MCF 10A (cell line): Measurements from ENCODE around the gene RIMS4. TPM values are rescaled to one million over a fixed set of nuclear protein-coding genes. Genes with fewer than 3 reads are reported as not detected.
A peak's percentile ranks its signal among the peaks of the same experiment; 100 is the strongest.

Source experiments
- BruUV-seq: library from RNA; stranded (reverse); fragments of 400-500 nt; replicated peaks from 2 replicates; lab custom pipeline; 2021; lab: Mats Ljungman, UMichigan
- CTCF ChIA-PET: fragments of 300-600 bp; sonication (Branson Sonifier 250); formaldehyde crosslinking; extraction: SDS; loops from one replicate; lab custom pipeline; 2021; ENCODE audit warnings: antibody characterized with exemption, inconsistent platforms; lab: Yijun Ruan, JAX
- POLR2A ChIA-PET: fragments of 300-600, 350-650 bp; sonication (Branson Sonifier 250); formaldehyde crosslinking; extraction: SDS; loops from one replicate; lab custom pipeline; 2020; ENCODE audit warnings: antibody characterized with exemption, inconsistent platforms; lab: Yijun Ruan, JAX
- DNase-seq: peaks from one replicate; pipeline ENCODE4 v3.0.0-alpha.2; 2018; ENCODE audit not compliant: unreplicated experiment
- H3K27ac Mint-ChIP-seq: one replicate; pipeline ENCODE4 v1.8.0; 2022; ENCODE audit warnings: mild to moderate bottlenecking, low read depth, mixed read lengths; ENCODE audit not compliant: unreplicated experiment
- H3K27me3 Mint-ChIP-seq: one replicate; pipeline ENCODE4 v1.8.0; 2022; ENCODE audit warnings: mixed read lengths; ENCODE audit not compliant: insufficient read depth, unreplicated experiment
- H3K36me3 Mint-ChIP-seq: one replicate; pipeline ENCODE4 v1.8.0; 2022; ENCODE audit warnings: mild to moderate bottlenecking, moderate library complexity, mixed read lengths; ENCODE audit not compliant: insufficient read depth, unreplicated experiment
- H3K4me1 Mint-ChIP-seq: one replicate; pipeline ENCODE4 v1.8.0; 2022; ENCODE audit warnings: mixed read lengths; ENCODE audit not compliant: insufficient read depth, unreplicated experiment
- H3K4me3 Mint-ChIP-seq: one replicate; pipeline ENCODE4 v1.8.0; 2022; ENCODE audit warnings: mild to moderate bottlenecking, moderate library complexity, mixed read lengths; ENCODE audit not compliant: unreplicated experiment
- H3K9me3 Mint-ChIP-seq: one replicate; pipeline ENCODE4 v1.8.0; 2022; ENCODE audit warnings: mixed read lengths; ENCODE audit not compliant: unreplicated experiment
- intact Hi-C: fragments of 100-400 bp; cut with micrococcal nuclease; formaldehyde crosslinking; loops from 2 replicates; pipeline ENCODE4 v1.14.1; 2022
- total RNA-seq: library from RNA; stranded (reverse); gene quantifications from 2 replicates; pipeline ENCODE4 v1.2.3, GENCODE V29; 2022
- TF ChIP-seq, protein P1 (sequence below): fragments of 200-600 bp; IDR thresholded peaks from one replicate; pipeline ENCODE4 v1.8.0; 2022; ENCODE audit warnings: antibody characterized with exemption, mild to moderate bottlenecking; ENCODE audit not compliant: unreplicated experiment

Gene RIMS4
- total RNA-seq, 1 experiment from 2014 or later, result not detected

DNA sequence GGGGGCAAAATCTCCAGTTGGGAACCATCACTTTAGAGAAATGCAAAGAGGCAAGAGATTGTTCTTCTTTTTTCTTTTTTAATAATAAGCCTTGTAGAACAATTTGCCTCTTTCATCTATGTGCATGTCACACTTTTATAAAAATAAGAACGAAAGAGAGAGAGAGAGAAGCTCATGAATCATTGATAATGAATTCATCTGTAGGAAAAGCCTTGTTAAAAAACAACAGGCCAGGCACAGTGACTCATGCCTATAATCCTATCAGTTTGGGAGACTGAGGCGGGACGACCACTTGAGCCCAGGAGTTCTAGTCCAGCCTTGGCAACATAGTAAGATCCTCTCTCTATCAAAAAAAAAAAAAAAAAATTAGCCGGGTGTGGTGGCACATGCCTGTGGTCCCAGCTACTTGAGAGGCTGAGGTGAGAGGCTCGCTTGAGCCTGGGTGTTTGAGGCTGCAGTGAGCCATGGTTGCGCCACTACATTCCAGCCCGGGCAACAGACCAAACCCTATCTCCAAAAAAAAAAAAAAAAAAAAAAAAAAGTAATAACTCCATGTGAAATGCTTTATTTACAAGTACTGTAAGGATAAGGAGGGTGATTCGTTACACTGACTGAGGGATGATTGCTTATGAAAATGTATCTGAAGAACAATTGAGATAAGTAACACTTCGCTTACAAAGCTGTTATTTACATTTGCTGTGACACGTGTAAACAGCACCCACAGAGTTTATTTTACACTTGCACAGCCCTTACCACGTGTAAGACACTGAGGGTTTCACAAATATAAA lies 89.2 kb downstream of the RIMS4 start:
- intact Hi-C loops, result loop anchor here (1.0 kb wide), 1 partner anchor 8 kb away; no protein-coding TSS in a partner anchor
- H3K9me3 Mint-ChIP-seq, result no peaks in the 10 kb centered on the region
- peaks cover 22% of the 10 kb centered on the region for H3K36me3 Mint-ChIP-seq
- TF ChIP-seq, protein P1, sequence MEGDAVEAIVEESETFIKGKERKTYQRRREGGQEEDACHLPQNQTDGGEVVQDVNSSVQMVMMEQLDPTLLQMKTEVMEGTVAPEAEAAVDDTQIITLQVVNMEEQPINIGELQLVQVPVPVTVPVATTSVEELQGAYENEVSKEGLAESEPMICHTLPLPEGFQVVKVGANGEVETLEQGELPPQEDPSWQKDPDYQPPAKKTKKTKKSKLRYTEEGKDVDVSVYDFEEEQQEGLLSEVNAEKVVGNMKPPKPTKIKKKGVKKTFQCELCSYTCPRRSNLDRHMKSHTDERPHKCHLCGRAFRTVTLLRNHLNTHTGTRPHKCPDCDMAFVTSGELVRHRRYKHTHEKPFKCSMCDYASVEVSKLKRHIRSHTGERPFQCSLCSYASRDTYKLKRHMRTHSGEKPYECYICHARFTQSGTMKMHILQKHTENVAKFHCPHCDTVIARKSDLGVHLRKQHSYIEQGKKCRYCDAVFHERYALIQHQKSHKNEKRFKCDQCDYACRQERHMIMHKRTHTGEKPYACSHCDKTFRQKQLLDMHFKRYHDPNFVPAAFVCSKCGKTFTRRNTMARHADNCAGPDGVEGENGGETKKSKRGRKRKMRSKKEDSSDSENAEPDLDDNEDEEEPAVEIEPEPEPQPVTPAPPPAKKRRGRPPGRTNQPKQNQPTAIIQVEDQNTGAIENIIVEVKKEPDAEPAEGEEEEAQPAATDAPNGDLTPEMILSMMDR, result no peak
- peak; percentile 82 for DNase-seq
- peak overlapping the region; percentile 90 for H3K27ac Mint-ChIP-seq
- CTCF ChIA-PET, result interaction anchor here (0.6 to 4.7 kb wide), 6 partner anchors 9 to 111 kb away, joined by 3 to 36 read pairs (median 7); no protein-coding TSS in a partner anchor
- H3K27me3 Mint-ChIP-seq, result no peaks in the 10 kb centered on the region
- H3K4me3 Mint-ChIP-seq, result peak overlapping the region; percentile 35
- POLR2A ChIA-PET, result interaction anchor here (0.6 to 9.2 kb wide), 16 partner anchors 9 to 230 kb away, joined by 3 to 138 read pairs (median 4); partner anchors contain the start of gene YWHAB
- BruUV-seq, result no TSS peak
- H3K4me1 Mint-ChIP-seq, result peaks cover 37% of the 10 kb centered on the region

DNA sequence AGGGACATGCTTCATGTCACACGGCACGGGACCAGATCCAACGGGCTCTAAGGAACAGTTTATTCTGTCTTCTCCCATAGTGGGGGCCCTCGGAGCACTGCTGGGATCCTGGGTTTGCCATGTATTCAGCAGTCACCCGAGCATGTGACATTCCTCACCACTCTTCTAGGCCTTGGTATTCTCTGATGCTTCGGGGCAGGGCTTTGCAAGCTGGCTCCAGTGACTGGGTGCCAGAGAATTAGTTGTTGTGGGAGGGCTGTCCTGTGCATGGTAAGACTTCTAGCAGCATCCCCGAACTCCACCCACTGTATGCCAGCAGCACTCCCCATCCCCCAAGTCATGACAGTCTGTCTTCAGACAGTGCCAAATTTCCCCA lies 89.7 kb downstream of the RIMS4 start:
- ChIA-PET POLR2A (interaction anchor here (0.7 to 9.2 kb wide), 10 partner anchors 9 to 230 kb away, joined by 3 to 138 read pairs (median 5); no protein-coding TSS in a partner anchor), CTCF (interaction anchor here (0.6 to 4.7 kb wide), 3 partner anchors 12 to 110 kb away, joined by 6 to 36 read pairs (median 6); no protein-coding TSS in a partner anchor)
- Mint-ChIP-seq H3K36me3 (peaks cover 23% of the 10 kb centered on the region), H3K4me1 (peaks cover 42% of the 10 kb centered on the region), H3K27ac (peak overlapping the region; percentile 90), H3K27me3 (no peaks in the 10 kb centered on the region), H3K9me3 (no peaks in the 10 kb centered on the region), H3K4me3 (peak overlapping the region; percentile 35)
- TF ChIP-seq, protein P1, result no peak
- no TSS peak for BruUV-seq
- peak; percentile 81 for DNase-seq
- intact Hi-C loops, result no loop called here

DNA sequence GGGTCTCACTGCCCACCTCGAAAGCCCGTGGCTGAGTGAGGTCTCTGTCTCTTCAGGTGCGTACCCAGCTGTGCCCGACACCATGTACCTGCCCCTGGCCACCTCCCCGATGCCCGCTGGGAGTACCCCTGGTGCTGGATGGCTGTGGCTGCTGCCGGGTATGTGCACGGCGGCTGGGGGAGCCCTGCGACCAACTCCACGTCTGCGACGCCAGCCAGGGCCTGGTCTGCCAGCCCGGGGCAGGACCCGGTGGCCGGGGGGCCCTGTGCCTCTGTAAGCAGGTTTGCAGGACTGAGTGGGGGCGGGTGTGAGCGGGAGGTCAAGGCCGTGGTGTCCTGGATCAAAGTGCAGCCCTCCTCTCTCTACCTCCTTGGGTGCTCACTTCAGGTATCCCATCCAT lies 90.5 kb downstream of the RIMS4 start:
- peak overlapping the region; percentile 90 for H3K27ac Mint-ChIP-seq
- no peaks in the 10 kb centered on the region for H3K9me3 Mint-ChIP-seq
- no TSS peak for BruUV-seq
- peaks cover 44% of the 10 kb centered on the region for H3K4me1 Mint-ChIP-seq
- intact Hi-C loops, result no loop called here
- TF ChIP-seq, protein P1, result no peak
- peak overlapping the region; percentile 35 for H3K4me3 Mint-ChIP-seq
- ChIA-PET CTCF (interaction anchor here (1.6 to 6.6 kb wide), 4 partner anchors 13 to 35 kb away, joined by 5 to 78 read pairs (median 22); no protein-coding TSS in a partner anchor), POLR2A (interaction anchor here (0.6 to 9.2 kb wide), 5 partner anchors 8 to 240 kb away, joined by 3 to 138 read pairs (median 5); partner anchors contain the start of gene TOMM34)
- H3K36me3 Mint-ChIP-seq, result peaks cover 23% of the 10 kb centered on the region
- no peak for DNase-seq
- no peaks in the 10 kb centered on the region for H3K27me3 Mint-ChIP-seq

DNA sequence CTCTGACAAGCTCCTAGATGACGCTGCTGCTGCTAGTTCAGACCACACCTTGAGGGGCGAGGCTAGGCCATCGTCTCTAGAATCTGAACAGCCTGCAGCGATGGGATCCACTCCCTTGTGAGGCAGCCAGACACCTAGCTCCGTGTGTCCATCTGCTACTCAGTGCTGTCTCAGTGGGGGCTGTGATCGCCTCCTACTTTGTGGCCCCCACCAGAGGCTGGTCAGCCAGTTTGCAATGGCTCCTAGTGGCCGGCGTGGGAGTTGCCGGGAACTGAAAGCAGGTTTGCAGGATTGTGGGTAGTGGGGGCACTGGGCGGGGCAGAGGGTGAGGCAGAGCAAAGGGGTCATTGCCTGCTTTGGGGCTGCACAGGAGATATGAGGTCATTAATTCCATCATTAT lies 92.4 kb downstream of the RIMS4 start:
- Mint-ChIP-seq H3K4me3 (no peak overlapping the region), H3K27me3 (no peaks in the 10 kb centered on the region), H3K4me1 (peaks cover 55% of the 10 kb centered on the region), H3K9me3 (no peaks in the 10 kb centered on the region), H3K36me3 (peaks cover 23% of the 10 kb centered on the region), H3K27ac (peak overlapping the region; percentile 23)
- no TSS peak for BruUV-seq
- DNase-seq, result no peak
- ChIA-PET CTCF (interaction anchor here (0.6 to 6.6 kb wide), 21 partner anchors 11 to 1300 kb away, joined by 3 to 78 read pairs (median 4); no protein-coding TSS in a partner anchor), POLR2A (interaction anchor here (1.1 to 9.2 kb wide), 3 partner anchors 12 to 162 kb away, joined by 3 to 138 read pairs (median 4); no protein-coding TSS in a partner anchor)
- intact Hi-C loops, result no loop called here
- TF ChIP-seq, protein P1, result peak; percentile 15
